ENCODE data around the gene GNAT3.

GNAT3 gene

GRCh38 chr7:80417211-80417793 is 94.6 kb downstream of the GNAT3 start:
- no peak for DNase-seq (ENCODE audit: low spot score)

- DNase-seq (ENCODE audit: low spot score), result no peak
Observed at GRCh38 chr7:80415522-80415921, 96.3 kb downstream of the GNAT3 start.

- DNase-seq (ENCODE audit: low spot score), result no peak
Observed at GRCh38 chr7:80415114-80415513, 96.8 kb downstream of the GNAT3 start.

- DNase-seq (ENCODE audit: low spot score), result no peak
Observed at GRCh38 chr7:80414331-80414730, 97.5 kb downstream of the GNAT3 start.

- DNase-seq (ENCODE audit: low spot score), result no peak
Observed at GRCh38 chr7:80413383-80413945, 98.4 kb downstream of the GNAT3 start.

GRCh38 chr7:80412842-80413241 is 99.0 kb downstream of the GNAT3 start:
- no peak for DNase-seq (ENCODE audit: low spot score)

- DNase-seq (ENCODE audit: low spot score), result no peak
Observed at GRCh38 chr7:80411621-80412020, 100.2 kb downstream of the GNAT3 start.

- DNase-seq (ENCODE audit: low spot score), result no peak
Observed at GRCh38 chr7:80410081-80410480, 101.8 kb downstream of the GNAT3 start.
